ENCODE measurements around the gene SGSM2.

DNA sequence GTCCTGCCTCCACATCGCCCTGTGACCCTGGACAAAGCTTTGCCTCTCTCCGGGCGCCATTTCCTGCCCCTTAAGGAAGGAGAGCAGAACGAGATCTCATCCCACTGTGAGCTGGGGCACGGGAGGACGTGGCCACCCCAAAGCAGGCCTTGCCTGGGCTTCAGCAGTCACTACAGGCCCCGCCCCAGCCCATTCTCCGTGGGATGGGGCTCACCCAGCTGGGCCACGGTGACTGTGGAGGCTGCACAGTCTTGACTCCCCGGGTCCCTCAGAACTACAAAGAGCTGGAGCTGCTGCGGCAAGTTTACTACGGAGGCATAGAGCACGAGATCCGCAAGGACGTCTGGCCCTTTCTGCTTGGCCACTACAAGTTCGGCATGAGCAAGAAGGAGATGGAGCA lies 35.4 kb downstream of the SGSM2 start:
- TF ChIP-seq SIN3A (IDR thresholded peaks at IDR 0.05; ENCODE audit: borderline replicate concordance, insufficient read depth, low read depth, low read length): no peak
- TF ChIP-seq, protein P1, sequence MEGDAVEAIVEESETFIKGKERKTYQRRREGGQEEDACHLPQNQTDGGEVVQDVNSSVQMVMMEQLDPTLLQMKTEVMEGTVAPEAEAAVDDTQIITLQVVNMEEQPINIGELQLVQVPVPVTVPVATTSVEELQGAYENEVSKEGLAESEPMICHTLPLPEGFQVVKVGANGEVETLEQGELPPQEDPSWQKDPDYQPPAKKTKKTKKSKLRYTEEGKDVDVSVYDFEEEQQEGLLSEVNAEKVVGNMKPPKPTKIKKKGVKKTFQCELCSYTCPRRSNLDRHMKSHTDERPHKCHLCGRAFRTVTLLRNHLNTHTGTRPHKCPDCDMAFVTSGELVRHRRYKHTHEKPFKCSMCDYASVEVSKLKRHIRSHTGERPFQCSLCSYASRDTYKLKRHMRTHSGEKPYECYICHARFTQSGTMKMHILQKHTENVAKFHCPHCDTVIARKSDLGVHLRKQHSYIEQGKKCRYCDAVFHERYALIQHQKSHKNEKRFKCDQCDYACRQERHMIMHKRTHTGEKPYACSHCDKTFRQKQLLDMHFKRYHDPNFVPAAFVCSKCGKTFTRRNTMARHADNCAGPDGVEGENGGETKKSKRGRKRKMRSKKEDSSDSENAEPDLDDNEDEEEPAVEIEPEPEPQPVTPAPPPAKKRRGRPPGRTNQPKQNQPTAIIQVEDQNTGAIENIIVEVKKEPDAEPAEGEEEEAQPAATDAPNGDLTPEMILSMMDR (IDR thresholded peaks at IDR 0.05): no peak
- TF ChIP-seq, protein P2, sequence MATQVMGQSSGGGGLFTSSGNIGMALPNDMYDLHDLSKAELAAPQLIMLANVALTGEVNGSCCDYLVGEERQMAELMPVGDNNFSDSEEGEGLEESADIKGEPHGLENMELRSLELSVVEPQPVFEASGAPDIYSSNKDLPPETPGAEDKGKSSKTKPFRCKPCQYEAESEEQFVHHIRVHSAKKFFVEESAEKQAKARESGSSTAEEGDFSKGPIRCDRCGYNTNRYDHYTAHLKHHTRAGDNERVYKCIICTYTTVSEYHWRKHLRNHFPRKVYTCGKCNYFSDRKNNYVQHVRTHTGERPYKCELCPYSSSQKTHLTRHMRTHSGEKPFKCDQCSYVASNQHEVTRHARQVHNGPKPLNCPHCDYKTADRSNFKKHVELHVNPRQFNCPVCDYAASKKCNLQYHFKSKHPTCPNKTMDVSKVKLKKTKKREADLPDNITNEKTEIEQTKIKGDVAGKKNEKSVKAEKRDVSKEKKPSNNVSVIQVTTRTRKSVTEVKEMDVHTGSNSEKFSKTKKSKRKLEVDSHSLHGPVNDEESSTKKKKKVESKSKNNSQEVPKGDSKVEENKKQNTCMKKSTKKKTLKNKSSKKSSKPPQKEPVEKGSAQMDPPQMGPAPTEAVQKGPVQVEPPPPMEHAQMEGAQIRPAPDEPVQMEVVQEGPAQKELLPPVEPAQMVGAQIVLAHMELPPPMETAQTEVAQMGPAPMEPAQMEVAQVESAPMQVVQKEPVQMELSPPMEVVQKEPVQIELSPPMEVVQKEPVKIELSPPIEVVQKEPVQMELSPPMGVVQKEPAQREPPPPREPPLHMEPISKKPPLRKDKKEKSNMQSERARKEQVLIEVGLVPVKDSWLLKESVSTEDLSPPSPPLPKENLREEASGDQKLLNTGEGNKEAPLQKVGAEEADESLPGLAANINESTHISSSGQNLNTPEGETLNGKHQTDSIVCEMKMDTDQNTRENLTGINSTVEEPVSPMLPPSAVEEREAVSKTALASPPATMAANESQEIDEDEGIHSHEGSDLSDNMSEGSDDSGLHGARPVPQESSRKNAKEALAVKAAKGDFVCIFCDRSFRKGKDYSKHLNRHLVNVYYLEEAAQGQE (IDR thresholded peaks at IDR 0.05; ENCODE audit: insufficient read depth in 1 of 2, low read depth in 2 of 2, low read length in 1 of 2): no peak
- TF ChIP-seq POLR2AphosphoS5 (IDR thresholded peaks at IDR 0.05; ENCODE audit: low read depth, low read length): no peak
- TF ChIP-seq TCF7L2 (IDR thresholded peaks at IDR 0.05; ENCODE audit: low read depth, low read length): no peak
